Neural cell (in vitro differentiated cells): Measurements from ENCODE around the gene HNRNPLL. TPM values are rescaled to one million over a fixed set of nuclear protein-coding genes. Genes with fewer than 3 reads are reported as not detected.

Experiments
- H2AFZ ChIP-seq: fragments of 200-600, 300-800 bp; sonication (generic), shearing (Covaris generic); 2 replicates; pipeline ENCODE4 v1.6.0; 2014; ENCODE audit warnings: low read depth, mild to moderate bottlenecking, antibody characterized with exemption, low read length, moderate library complexity
- H3F3A ChIP-seq: fragments of 200-600 bp; shearing (Covaris generic); 2 replicates; pipeline ENCODE4 v1.6.1; 2016; ENCODE audit warnings: mild to moderate bottlenecking, moderate library complexity, mixed read lengths, antibody characterized with exemption, low read length; ENCODE audit not compliant: insufficient read depth, poor library complexity, severe bottlenecking
- H3K27ac ChIP-seq: fragments of 200-600, 300-800 bp; sonication (generic), shearing (Covaris generic); 2 replicates; pipeline ENCODE4 v1.5.1; 2014; ENCODE audit warnings: mild to moderate bottlenecking, low read length, moderate library complexity
- H3K27me3 ChIP-seq: fragments of 300-800, 200-600 bp; sonication (generic), shearing (Covaris generic); 2 replicates; pipeline ENCODE4 v1.6.0; 2014; ENCODE audit warnings: mild to moderate bottlenecking, low read depth, low read length, moderate library complexity; ENCODE audit not compliant: insufficient read depth
- H3K36me3 ChIP-seq: fragments of 300-800, 200-600 bp; sonication (generic), shearing (Covaris generic); 2 replicates; pipeline ENCODE4 v1.5.1; 2014; ENCODE audit warnings: mild to moderate bottlenecking, antibody characterized with exemption, low read length, moderate library complexity; ENCODE audit not compliant: insufficient read depth
- H3K4me2 ChIP-seq: fragments of 300-800, 200-600 bp; sonication (generic), shearing (Covaris generic); 2 replicates; pipeline ENCODE4 v1.6.0; 2014; ENCODE audit warnings: mild to moderate bottlenecking, low read length
- H3K4me3 ChIP-seq: fragments of 300-800, 200-600 bp; sonication (generic), shearing (Covaris generic); 2 replicates; pipeline ENCODE4 v1.5.1; 2014; ENCODE audit warnings: mild to moderate bottlenecking, low read length, moderate library complexity
- H3K79me2 ChIP-seq: fragments of 200-600 bp; shearing (Covaris generic); replicated peaks from 2 replicates; pipeline ENCODE4 v1.6.0; 2014; ENCODE audit warnings: mild to moderate bottlenecking, low read length, moderate library complexity; ENCODE audit not compliant: insufficient read depth
- H3K9ac ChIP-seq: fragments of 300-800, 200-600 bp; sonication (generic), shearing (Covaris generic); 2 replicates; pipeline ENCODE4 v1.6.1; 2016; ENCODE audit warnings: mild to moderate bottlenecking, low read length, mixed read lengths
- H3K9me2 ChIP-seq: fragments of 200-600 bp; shearing (Covaris generic); 2 replicates; pipeline ENCODE4 v1.6.1; 2016; ENCODE audit warnings: mild to moderate bottlenecking, low read length, mixed read lengths; ENCODE audit not compliant: insufficient read depth
- H3K9me3 ChIP-seq: fragments of 200-600, 300-800 bp; sonication (generic), shearing (Covaris generic); 2 replicates; pipeline ENCODE4 v1.6.1; 2016; ENCODE audit warnings: mild to moderate bottlenecking, mixed run types, low read length, moderate library complexity, mixed read lengths
- H4K20me1 ChIP-seq: fragments of 200-600 bp; shearing (Covaris generic); 2 replicates; pipeline ENCODE4 v1.6.1; 2016; ENCODE audit warnings: mild to moderate bottlenecking, mixed run types; ENCODE audit not compliant: insufficient read depth
- EP300 ChIP-seq: fragments of 450-650 bp; conservative IDR thresholded peaks from 2 replicates; pipeline ENCODE4 v1.6.1; 2014; ENCODE audit warnings: antibody characterized with exemption, mild to moderate bottlenecking, moderate library complexity; ENCODE audit not compliant: poor library complexity, severe bottlenecking
- EZH2 ChIP-seq: fragments of 200-600, 300-800 bp; shearing (Covaris generic), sonication (generic); IDR thresholded peaks from 2 replicates; pipeline ENCODE4 v1.6.1; 2014; ENCODE audit warnings: antibody characterized with exemption, low read length, borderline replicate concordance, mild to moderate bottlenecking; ENCODE audit not compliant: insufficient read depth, poor library complexity, severe bottlenecking
- MXI1 ChIP-seq: fragments of 450-650 bp; conservative IDR thresholded peaks from 2 replicates; pipeline ENCODE4 v1.6.1; 2014; ENCODE audit warnings: antibody characterized with exemption, mild to moderate bottlenecking; ENCODE audit not compliant: poor library complexity, severe bottlenecking
- POLR2AphosphoS5 ChIP-seq: IDR thresholded peaks from 2 replicates; pipeline ENCODE4 v1.6.1; 2012
- RAD21 ChIP-seq: fragments of 450-650 bp; conservative IDR thresholded peaks from 2 replicates; pipeline ENCODE4 v1.6.1; 2014; ENCODE audit warnings: antibody characterized with exemption, mild to moderate bottlenecking, moderate library complexity
- REST ChIP-seq: IDR thresholded peaks from 2 replicates; pipeline ENCODE4 v1.6.1; 2012; ENCODE audit warnings: borderline replicate concordance
- SMC3 ChIP-seq: fragments of 450-650 bp; conservative IDR thresholded peaks from 2 replicates; pipeline ENCODE4 v1.6.1; 2014; ENCODE audit warnings: antibody characterized with exemption, mild to moderate bottlenecking, moderate library complexity; ENCODE audit not compliant: poor library complexity
- TAF1 ChIP-seq: IDR thresholded peaks from 2 replicates; pipeline ENCODE4 v1.6.1; 2012; ENCODE audit warnings: low read depth
- polyA plus RNA-seq: library from polyadenylated mRNA; depleted of rRNA; stranded (reverse); fragments of >200 nt; gene quantifications from 2 replicates; pipeline ENCODE4 v1.2.3, GENCODE V29; 2014

The HNRNPLL gene
- polyA plus RNA-seq, 1 donor from 2014 or later, result 63.5 TPM

- no peak for TF ChIP-seq REST
- no peak for TF ChIP-seq RAD21
- TF ChIP-seq TAF1, result no peak
- no peak for TF ChIP-seq SMC3
- H2AFZ ChIP-seq, result no peak overlapping the region
Observed at GRCh38 chr2:38523728-38524437, 78.8 kb downstream of the HNRNPLL start.

GRCh38 chr2:38522754-38523349 lies 79.9 kb downstream of the HNRNPLL start:
- H2AFZ ChIP-seq, result no peak overlapping the region
- no peaks in the 10 kb centered on the region for H3K9me2 ChIP-seq
- TF ChIP-seq SMC3 (no peak), RAD21 (no peak), MXI1 (no peak), TAF1 (no peak)
- H4K20me1 ChIP-seq, result no peaks in the 10 kb centered on the region
- no peaks in the 10 kb centered on the region for H3K79me2 ChIP-seq
- H3K4me3 ChIP-seq, result no peak overlapping the region
- H3K9me3 ChIP-seq, result no peaks in the 10 kb centered on the region
- H3K36me3 ChIP-seq, result no peaks in the 10 kb centered on the region
- H3K27ac ChIP-seq, result no peak overlapping the region
- H3K27me3 ChIP-seq, result no peaks in the 10 kb centered on the region
- H3K4me2 ChIP-seq, result no peak overlapping the region
- no peak overlapping the region for H3K9ac ChIP-seq
- H3F3A ChIP-seq, result no peaks in the 10 kb centered on the region

More at GRCh38 chr2:38523728-38524437, 78.8 kb downstream of the HNRNPLL start:
- H3K79me2 ChIP-seq, result no peaks in the 10 kb centered on the region
- H3K36me3 ChIP-seq, result no peaks in the 10 kb centered on the region
- no peaks in the 10 kb centered on the region for H3K9me2 ChIP-seq
- no peak overlapping the region for H3K9ac ChIP-seq
- H3K27ac ChIP-seq, result no peak overlapping the region
- H3K4me2 ChIP-seq, result no peak overlapping the region
- no peak overlapping the region for H3K4me3 ChIP-seq
- no peaks in the 10 kb centered on the region for H3F3A ChIP-seq
- peaks cover 4% of the 10 kb centered on the region for H3K27me3 ChIP-seq
- H4K20me1 ChIP-seq, result no peaks in the 10 kb centered on the region
- no peaks in the 10 kb centered on the region for H3K9me3 ChIP-seq

- Histone ChIP-seq H3K27ac (no peak overlapping the region), H3K9ac (no peak overlapping the region), H2AFZ (no peak overlapping the region), H3K79me2 (no peaks in the 10 kb centered on the region), H3F3A (no peaks in the 10 kb centered on the region), H4K20me1 (no peaks in the 10 kb centered on the region), H3K9me3 (no peaks in the 10 kb centered on the region), H3K4me3 (no peak overlapping the region), H3K27me3 (no peaks in the 10 kb centered on the region), H3K4me2 (no peak overlapping the region), H3K36me3 (no peaks in the 10 kb centered on the region), H3K9me2 (no peaks in the 10 kb centered on the region)
- TF ChIP-seq MXI1, result no peak
- no peak for TF ChIP-seq REST
- TF ChIP-seq SMC3, result no peak
- TF ChIP-seq EP300, result no peak
- no peak for TF ChIP-seq EZH2
- TF ChIP-seq TAF1, result no peak
- TF ChIP-seq POLR2AphosphoS5, result no peak
Observed at GRCh38 chr2:38521835-38522234, 80.9 kb downstream of the HNRNPLL start.
